Brain microvascular endothelial cell (primary cell): ENCODE measurements around the gene MTMR12.

ENCODE experiments used
- DNase-seq: peaks from one replicate; pipeline ENCODE4 v3.0.0-alpha.2; 2020
- H3K27ac ChIP-seq: fragments of 250-450 bp; sonication (Bioruptor Pico); 2 replicates; pipeline ENCODE4 v1.5.1; 2020; ENCODE audit warnings: mild to moderate bottlenecking, moderate library complexity
- H3K27me3 ChIP-seq: fragments of 250-450 bp; sonication (Bioruptor Pico); replicated peaks from 2 replicates; pipeline ENCODE4 v1.5.1; 2020; ENCODE audit warnings: mild to moderate bottlenecking
- H3K36me3 ChIP-seq: fragments of 250-450 bp; sonication (Bioruptor Pico); replicated peaks from 2 replicates; pipeline ENCODE4 v1.5.1; 2020; ENCODE audit warnings: mild to moderate bottlenecking
- H3K4me3 ChIP-seq: 2 replicates; pipeline ENCODE4 v1.5.1; 2011; ENCODE audit warnings: low read depth, mild to moderate bottlenecking, control low read depth, low read length, moderate library complexity
- CTCF ChIP-seq: IDR thresholded peaks from 2 replicates; pipeline ENCODE4 v1.5.1; 2011; ENCODE audit warnings: low read depth, mild to moderate bottlenecking, moderate library complexity, low read length, control low read depth, inconsistent platforms; ENCODE audit errors: missing control alignments
- in situ Hi-C: cut with HindIII; loops from 2 replicates; pipeline ENCODE4 v1.10.0; 2017; ENCODE audit warnings: low sequenced_read_pairs, low pct_ligation_motif_present

Gene MTMR12

GRCh38 chr5:32249668-32250067 is 63.1 kb downstream of the MTMR12 start:
- no peak for DNase-seq
- Histone ChIP-seq H3K36me3 (peaks cover 18% of the 10 kb centered on the region), H3K27ac (no peak overlapping the region), H3K27me3 (no peaks in the 10 kb centered on the region), H3K4me3 (no peak overlapping the region)
- TF ChIP-seq CTCF: no peak
- in situ Hi-C loops: no loop called here

GRCh38 chr5:32245742-32246141 is 67.0 kb downstream of the MTMR12 start:
- in situ Hi-C loops: no loop called here
- Histone ChIP-seq H3K27ac (no peak overlapping the region), H3K36me3 (peaks cover 22% of the 10 kb centered on the region), H3K27me3 (no peaks in the 10 kb centered on the region), H3K4me3 (no peak overlapping the region)
- TF ChIP-seq CTCF: no peak
- DNase-seq: no peak

GRCh38 chr5:32244017-32244416 is 68.7 kb downstream of the MTMR12 start:
- Histone ChIP-seq H3K36me3 (peaks cover 19% of the 10 kb centered on the region), H3K27ac (no peak overlapping the region), H3K4me3 (no peak overlapping the region), H3K27me3 (no peaks in the 10 kb centered on the region)
- TF ChIP-seq CTCF: no peak
- in situ Hi-C loops: no loop called here
- DNase-seq: no peak

- in situ Hi-C loops: no loop called here
- no peak for TF ChIP-seq CTCF
- Histone ChIP-seq H3K27ac (no peak overlapping the region), H3K27me3 (no peaks in the 10 kb centered on the region), H3K36me3 (peaks cover 16% of the 10 kb centered on the region), H3K4me3 (no peak overlapping the region)
- no peak for DNase-seq
Measured at GRCh38 chr5:32241034-32241783, 71.5 kb downstream of the MTMR12 start.

- peaks cover 16% of the 10 kb centered on the region for H3K36me3 ChIP-seq
- in situ Hi-C loops: no loop called here
- no peaks in the 10 kb centered on the region for H3K27me3 ChIP-seq
- H3K4me3 ChIP-seq: no peak overlapping the region
- no peak overlapping the region for H3K27ac ChIP-seq
- DNase-seq: no peak
- no peak for TF ChIP-seq CTCF
Measured at GRCh38 chr5:32239385-32239784, 73.4 kb downstream of the MTMR12 start.
